ENCODE results near the gene MRPS21.

DNA sequence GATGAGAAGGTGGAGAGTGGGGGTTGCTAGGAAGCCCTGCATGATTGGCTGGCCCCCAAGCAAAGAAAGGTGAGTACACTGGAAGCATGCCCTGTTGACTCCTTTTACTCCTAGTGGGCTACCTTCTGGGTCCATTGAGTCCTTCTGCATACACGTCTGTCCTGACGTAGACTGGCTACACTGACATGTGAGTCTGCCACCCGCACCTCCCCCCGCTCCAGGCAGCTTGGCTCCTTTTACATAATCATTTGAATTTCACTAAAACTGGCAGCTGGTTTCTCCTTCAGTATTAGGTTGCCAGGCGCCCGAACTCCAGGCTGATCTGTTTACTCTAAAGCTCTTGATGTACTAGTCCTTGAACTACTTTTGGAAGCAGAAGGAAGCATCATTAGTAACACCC lies 8.7 kb downstream of the MRPS21 start:
- TF ChIP-seq TAF1 (conservative IDR thresholded peaks at IDR 0.05) (no peak), GABPA (IDR thresholded peaks at IDR 0.05 in 1 of 2, conservative IDR thresholded peaks at IDR 0.05 in 1 of 2) (no peak), FOXA1 (IDR thresholded peaks at IDR 0.05) (no peak)
- TF ChIP-seq, protein P1, sequence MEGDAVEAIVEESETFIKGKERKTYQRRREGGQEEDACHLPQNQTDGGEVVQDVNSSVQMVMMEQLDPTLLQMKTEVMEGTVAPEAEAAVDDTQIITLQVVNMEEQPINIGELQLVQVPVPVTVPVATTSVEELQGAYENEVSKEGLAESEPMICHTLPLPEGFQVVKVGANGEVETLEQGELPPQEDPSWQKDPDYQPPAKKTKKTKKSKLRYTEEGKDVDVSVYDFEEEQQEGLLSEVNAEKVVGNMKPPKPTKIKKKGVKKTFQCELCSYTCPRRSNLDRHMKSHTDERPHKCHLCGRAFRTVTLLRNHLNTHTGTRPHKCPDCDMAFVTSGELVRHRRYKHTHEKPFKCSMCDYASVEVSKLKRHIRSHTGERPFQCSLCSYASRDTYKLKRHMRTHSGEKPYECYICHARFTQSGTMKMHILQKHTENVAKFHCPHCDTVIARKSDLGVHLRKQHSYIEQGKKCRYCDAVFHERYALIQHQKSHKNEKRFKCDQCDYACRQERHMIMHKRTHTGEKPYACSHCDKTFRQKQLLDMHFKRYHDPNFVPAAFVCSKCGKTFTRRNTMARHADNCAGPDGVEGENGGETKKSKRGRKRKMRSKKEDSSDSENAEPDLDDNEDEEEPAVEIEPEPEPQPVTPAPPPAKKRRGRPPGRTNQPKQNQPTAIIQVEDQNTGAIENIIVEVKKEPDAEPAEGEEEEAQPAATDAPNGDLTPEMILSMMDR (IDR thresholded peaks at IDR 0.05; ENCODE audit: low read depth, low read length, missing input control) = no peak
